Omental fat pad (tissue), 4 donors: ENCODE results near the gene UTP18. TPM values are rescaled to one million over a fixed set of nuclear protein-coding genes. Genes with fewer than 3 reads are reported as not detected.

Source experiments
- ATAC-seq: fragments of 150-250 bp; one replicate; pipeline ENCODE4 v1.9.1; 2016; ENCODE audit warnings: mild to moderate bottlenecking, moderate library complexity; ENCODE audit not compliant: low FRiP score
- DNase-seq: peaks from one replicate; pipeline ENCODE4 v3.0.0-alpha.2; 2019; ENCODE audit warnings: low spot score
- total RNA-seq, 4 donors: library from RNA; depleted of rRNA; stranded (reverse); fragments of >200 nt; gene quantifications; one replicate each; pipeline ENCODE4 v1.1.0, GENCODE V29; 2016
- TF ChIP-seq, protein P1 (sequence below), 3 donors: fragments of 450-650 bp; IDR thresholded peaks; one replicate each; pipeline ENCODE4 v1.5.1; 2016 to 2017; ENCODE audit warnings: antibody characterized with exemption in 3 of 3, mild to moderate bottlenecking in 3 of 3, moderate library complexity in 2 of 3

UTP18 gene
- total RNA-seq, 4 donors from 2014 or later = 24.1 to 51.0 (median 24.4) TPM

DNA sequence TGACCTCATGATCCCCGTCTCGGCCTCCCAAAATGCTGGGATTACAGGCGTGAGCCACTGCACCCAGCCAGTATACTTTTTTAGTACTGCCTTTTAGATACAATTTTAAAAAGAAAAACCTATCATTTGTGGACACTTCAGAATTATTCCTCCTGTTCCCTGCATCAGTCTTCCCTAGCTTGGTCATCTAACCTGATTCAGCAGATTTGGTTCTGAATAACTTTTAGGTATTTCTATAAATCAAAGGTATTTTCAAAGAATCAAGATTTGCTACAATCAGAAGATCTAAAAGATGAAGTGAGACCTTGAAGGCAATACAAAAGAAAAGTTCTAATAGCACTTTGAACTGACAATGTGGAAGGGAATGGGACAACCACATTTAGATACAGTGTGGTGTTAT is 30.5 kb upstream of the UTP18 start:
- TF ChIP-seq, protein P1, sequence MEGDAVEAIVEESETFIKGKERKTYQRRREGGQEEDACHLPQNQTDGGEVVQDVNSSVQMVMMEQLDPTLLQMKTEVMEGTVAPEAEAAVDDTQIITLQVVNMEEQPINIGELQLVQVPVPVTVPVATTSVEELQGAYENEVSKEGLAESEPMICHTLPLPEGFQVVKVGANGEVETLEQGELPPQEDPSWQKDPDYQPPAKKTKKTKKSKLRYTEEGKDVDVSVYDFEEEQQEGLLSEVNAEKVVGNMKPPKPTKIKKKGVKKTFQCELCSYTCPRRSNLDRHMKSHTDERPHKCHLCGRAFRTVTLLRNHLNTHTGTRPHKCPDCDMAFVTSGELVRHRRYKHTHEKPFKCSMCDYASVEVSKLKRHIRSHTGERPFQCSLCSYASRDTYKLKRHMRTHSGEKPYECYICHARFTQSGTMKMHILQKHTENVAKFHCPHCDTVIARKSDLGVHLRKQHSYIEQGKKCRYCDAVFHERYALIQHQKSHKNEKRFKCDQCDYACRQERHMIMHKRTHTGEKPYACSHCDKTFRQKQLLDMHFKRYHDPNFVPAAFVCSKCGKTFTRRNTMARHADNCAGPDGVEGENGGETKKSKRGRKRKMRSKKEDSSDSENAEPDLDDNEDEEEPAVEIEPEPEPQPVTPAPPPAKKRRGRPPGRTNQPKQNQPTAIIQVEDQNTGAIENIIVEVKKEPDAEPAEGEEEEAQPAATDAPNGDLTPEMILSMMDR (IDR thresholded peaks at IDR 0.05) = no peak
- ATAC-seq = no peak
- DNase-seq = no peak

DNA sequence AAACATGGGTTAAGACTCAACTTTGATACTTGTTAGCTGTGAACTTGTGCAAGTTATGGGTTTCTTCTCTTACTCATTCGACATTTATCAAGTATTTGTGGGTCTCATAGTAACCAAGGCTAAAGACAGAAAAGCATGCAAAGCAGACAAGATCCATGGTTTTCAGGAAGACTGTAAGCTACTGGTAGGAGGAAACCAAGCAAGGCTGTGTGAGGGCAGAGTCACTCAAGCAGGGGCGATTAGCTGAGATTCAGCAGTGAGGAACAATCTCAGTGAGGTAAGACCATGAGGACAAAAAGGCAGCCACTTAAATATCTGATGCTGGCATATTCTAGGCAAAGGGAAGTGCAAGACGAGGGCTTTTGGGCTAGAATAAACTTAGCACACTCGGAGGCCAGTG is 30.0 kb upstream of the UTP18 start:
- TF ChIP-seq, protein P1 (IDR thresholded peaks at IDR 0.05) = no peak
- DNase-seq (no peak), ATAC-seq (no peak)

GRCh38 chr17:51231999-51232398 is 28.3 kb upstream of the UTP18 start:
- ATAC-seq (no peak), DNase-seq (no peak)
- TF ChIP-seq, protein P1 (IDR thresholded peaks at IDR 0.05) = no peak

GRCh38 chr17:51234162-51234561 is 26.2 kb upstream of the UTP18 start:
- TF ChIP-seq, protein P1 (IDR thresholded peaks at IDR 0.05) = no peak

DNA sequence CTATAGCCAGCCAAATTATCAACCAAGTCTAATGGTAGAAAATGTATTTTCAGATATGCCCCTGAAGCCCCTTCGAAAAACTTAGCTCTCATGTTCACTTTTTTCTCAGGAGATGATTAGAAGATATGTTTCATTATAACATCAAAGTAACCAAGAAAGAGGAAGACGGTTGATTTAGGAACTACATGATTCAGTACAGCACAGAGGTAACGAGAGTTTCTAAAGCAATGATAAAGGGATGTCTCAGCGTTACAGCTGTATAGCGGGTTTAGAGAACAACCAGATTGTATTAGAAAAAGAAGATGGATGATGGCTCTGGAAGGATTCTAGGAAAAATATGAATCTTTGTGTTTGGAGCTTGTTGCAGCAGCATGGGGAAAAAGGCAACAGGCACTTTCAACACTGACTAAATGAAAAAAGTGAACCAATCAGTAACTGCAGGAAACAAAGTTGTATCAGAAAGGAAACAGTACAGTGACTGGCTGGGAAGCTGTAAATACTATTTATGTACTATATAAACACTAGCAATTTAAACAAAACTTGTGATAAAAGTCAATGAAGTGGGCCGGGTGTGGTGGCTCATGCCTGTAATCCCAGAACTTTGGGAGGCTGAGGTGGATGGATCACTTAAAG is 22.0 kb upstream of the UTP18 start:
- no peak for ATAC-seq
- no peak for DNase-seq
- TF ChIP-seq, protein P1 (IDR thresholded peaks at IDR 0.05) = no peak

More at GRCh38 chr17:51234162-51234561, 26.2 kb upstream of the UTP18 start:
- DNase-seq = no peak
- ATAC-seq = no peak

- ATAC-seq (no peak), DNase-seq (no peak)
- TF ChIP-seq, protein P1 (IDR thresholded peaks at IDR 0.05) = no peak
These were observed 20.1 kb upstream of the UTP18 start for GRCh38 chr17:51240275-51240674.

DNA sequence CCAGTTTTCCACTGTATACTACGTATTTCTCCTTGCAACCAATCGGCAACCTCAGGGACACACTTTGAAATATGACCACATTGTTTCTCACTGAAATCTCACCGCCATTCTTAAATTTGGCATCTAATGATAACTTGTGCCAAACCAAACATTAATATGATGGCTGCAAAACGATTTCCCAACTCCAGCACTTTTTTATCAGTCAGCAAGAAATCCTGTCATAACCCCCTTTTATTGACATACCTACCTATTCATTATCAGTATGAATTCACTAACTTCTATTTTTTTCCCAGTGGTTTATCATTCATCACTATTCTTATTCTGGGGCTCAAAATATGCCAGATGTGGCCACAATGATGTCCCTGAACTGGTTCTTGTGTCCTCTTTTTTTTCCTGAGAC is 16.3 kb upstream of the UTP18 start:
- TF ChIP-seq, protein P1 (IDR thresholded peaks at IDR 0.05) = no peak
- ATAC-seq (no peak), DNase-seq (no peak)
